Hepatic stellate cell (primary cell): ENCODE results near the gene PNPT1.
"Not testable (repeated sequence)": the region's sequence is repeated elsewhere in the genome, so short reads cannot be mapped to it uniquely, and the experiment has no call there.

Experiments used
- DNase-seq: peaks from one replicate; pipeline ENCODE4 v3.0.0; 2011; ENCODE audit warnings: low spot score

Gene PNPT1

DNA sequence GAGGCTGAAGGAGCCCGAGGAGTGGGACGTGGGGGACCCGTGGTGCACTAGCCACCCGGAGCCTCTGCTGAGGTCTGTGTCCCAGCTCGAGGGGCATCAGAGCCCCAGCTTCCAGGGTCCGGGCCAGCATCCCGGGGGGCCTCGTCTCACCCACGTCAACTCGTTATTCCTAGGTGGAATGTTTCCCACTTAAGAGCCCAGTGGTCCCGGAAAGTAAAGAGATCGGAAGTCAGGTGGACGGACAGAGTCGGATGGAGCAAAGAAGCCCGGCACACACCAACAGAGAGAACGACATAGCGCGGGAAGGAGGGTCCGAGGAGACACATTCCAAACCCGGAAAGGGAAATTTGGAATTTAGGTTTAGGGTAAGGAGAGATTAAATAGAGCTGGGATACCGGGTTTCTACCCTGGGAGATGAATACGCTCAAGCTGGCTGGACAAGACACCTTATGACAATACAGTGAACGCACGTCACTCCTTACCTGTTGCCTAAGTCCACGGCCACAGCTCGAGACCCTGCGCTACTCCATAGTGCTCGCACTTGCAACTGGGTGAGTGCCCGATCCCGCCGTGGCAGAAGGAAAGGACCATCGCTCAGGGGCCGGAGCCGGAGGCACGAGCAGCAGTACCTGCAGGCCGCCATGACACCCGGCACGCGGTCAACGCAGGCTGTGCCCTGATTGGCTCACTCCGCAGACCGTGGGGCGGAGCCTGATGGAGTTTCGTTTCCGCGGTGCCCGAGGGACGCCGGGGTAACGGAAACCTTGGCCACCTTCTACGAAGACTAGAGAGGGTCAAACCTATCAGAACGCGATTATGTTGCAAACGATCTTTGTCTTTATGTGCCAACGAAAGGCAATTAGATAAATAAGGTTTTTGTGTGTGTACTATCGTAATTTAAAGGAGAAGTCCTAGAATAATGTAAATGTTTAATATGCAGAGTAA, at the start of gene PNPT1:
Gene PNPT1, minus strand, starts transcription at position 664 of the 945 bp plus-strand sequence. Its CDS starts 21 bp downstream, at position 643.
- DNase-seq, result peak; percentile 99

GRCh38 chr2:55742996-55743395, 49.4 kb upstream of the PNPT1 start:
- no peak for DNase-seq

- not testable (repeated sequence) for DNase-seq
Observed at GRCh38 chr2:55736019-55736536, 42.4 kb upstream of the PNPT1 start.

DNA sequence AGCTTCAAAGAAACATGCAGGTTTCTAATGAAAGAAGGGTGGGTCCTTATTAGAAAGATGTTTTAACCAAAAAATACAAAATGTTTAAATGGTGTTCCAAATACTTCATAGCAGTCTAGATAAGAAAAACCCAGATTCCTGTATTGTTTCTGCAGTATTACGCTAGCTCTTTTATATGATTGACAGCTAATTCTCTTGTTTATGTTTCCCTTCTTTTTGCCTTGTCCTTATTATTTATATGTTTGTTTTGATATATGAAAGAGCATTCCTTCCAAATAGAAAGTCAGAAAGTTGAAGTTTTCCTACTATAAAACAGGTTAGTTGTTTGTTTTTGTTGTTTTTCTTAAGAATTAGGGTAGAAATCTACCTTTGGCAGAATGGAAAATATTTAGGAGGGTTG, 41.1 kb upstream of the PNPT1 start:
- no peak for DNase-seq

- DNase-seq, result no peak
Observed at GRCh38 chr2:55733335-55733734, 39.7 kb upstream of the PNPT1 start.

- DNase-seq, result no peak
Observed at GRCh38 chr2:55732854-55733253, 39.2 kb upstream of the PNPT1 start.

DNA sequence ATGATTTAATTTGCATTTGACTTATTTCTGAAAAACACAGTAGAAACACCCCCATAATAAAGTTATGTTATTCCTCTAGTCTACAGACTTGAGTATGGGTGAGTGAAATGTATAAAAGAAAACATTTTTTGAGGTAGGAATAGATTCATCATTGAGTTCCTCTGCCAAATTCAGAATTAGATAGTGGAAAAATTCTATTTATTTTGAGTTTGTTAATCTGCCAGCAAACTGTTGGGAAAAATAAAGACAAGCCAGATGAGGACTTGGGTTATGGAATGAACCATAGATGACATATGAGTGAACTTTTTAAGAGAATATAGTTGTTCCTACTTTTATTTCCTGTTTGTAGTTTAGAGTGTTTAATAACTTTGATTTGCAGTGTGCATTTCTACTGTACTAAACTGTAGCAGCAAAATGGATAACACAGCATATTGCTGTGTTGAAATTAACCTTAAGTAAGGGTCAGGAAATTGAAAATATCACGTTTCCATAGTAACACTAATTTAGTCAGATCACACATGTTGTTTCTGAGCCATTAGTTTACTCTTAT, 35.6 kb upstream of the PNPT1 start:
- DNase-seq, result no peak

DNA sequence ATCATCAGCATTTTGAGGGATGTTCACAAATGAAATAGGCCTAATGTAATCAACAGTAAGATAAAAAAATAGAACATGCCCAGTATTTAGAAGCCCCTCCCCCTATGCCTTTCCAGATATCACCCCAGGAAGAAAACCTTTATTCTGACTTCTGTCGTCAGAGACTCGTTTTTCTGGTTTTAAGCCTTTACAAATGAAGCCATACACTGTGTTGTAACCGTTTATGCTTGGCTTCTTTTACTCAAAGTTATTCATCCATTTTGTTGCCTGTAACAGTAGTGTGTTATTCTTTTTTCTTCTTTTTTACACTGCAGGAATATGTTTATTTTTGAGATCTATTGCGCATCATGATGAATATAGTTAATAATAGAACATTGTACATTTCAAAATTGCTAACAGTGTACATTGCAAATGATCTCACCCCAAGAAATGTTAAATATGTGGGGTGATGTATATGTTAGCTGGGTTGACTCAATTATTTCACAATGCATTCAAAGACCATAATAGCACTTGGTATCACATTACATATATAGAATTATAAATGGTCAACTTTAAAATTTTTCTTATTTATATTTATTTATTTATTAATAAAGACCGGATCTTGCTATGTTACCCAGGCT, 28.1 kb upstream of the PNPT1 start:
- no peak for DNase-seq

- no peak for DNase-seq
Observed at GRCh38 chr2:55720417-55720816, 26.8 kb upstream of the PNPT1 start.

DNA sequence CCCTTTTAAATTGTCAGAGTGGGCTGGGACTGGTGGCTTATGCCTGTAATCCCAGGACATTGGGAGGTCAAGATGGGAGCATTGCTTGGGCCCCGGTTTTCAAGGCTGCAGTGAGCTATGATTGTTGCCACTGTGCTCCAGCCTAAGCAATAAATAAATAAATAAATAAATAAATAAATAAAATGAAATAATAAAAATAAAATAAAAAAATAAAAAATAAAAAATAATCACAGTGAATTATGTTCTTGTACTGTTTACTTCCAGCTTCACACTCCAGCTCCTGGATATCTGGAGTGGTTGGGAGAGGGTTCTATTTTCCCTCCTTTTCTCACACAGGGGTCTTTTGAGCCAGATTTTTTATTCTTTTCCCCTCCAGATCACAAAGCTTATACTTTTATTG, 26.2 kb upstream of the PNPT1 start:
- no peak for DNase-seq

- DNase-seq, result peak; percentile 43
Observed at GRCh38 chr2:55718165-55719008, 24.7 kb upstream of the PNPT1 start.

DNA sequence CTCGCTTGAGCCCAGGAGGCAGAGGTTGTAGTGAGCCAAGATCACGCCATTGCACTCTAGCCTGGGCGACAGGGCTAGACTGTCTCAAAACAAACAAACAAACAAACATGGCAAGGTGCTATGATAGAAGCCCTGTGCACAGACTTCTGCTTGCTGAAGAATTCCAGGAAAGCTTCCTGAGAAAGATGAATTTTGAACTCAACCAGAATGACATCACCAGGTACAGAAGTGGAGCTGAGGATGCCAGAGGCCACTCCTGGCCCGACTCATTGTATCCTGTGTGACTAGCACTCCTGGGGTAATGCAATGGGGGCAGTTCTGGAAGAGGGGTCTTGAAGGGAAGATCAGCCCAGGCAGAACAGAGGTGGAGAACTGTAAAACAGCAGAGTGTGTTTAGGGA, 22.0 kb upstream of the PNPT1 start:
- DNase-seq, result no peak

- DNase-seq, result not testable (repeated sequence)
Observed at GRCh38 chr2:55715178-55715577, 21.5 kb upstream of the PNPT1 start.

DNA sequence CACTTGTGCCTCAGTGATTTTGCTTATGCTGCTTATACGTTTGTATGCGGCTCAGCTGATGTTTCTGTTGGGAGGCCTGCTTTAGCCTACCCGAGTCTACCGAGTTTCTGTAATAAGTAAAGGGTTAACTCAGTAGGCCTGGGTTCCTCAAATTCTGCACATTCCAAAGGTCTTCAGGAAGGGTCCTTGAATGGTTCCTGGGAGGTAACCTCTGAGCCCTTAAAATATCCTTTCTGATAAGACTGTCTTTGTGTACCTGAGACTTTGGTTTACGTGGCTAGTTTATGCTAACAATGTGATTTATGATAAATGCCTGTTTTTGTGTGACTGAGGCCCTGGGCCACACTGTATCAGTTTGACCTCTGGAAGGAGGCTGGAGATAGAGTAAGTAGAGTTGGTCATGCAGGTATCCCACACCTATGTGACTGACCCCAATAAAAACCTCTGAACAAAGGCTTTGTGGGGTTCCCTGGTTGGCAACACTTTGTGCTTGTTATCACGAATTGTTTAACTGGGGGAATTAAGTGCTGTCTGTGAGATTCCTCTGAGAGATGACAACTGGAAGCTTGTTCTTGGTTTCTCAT, 18.9 kb upstream of the PNPT1 start:
- no peak for DNase-seq

- no peak for DNase-seq
Observed at GRCh38 chr2:55710025-55710424, 16.4 kb upstream of the PNPT1 start.

- DNase-seq, result no peak
Observed at GRCh38 chr2:55707751-55708150, 14.1 kb upstream of the PNPT1 start.

DNA sequence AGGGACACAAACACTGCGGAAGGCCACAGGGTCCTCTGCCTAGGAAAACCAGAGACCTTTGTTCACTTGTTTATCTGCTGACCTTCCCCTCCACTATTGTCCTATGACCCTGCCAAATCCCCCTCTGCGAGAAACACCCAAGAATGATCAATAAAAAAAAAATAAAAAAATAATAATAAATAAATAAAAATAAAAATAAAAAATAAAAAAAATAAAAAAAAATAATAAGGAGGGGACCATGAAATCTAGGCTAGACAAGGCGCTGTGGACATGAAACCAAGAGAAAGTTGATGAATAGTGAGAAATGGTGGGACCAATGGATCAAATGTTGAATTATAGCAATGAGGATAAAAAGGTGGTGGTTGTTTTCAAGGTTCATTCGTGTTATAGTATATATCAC, 12.6 kb upstream of the PNPT1 start:
- DNase-seq, result not testable (repeated sequence)

DNA sequence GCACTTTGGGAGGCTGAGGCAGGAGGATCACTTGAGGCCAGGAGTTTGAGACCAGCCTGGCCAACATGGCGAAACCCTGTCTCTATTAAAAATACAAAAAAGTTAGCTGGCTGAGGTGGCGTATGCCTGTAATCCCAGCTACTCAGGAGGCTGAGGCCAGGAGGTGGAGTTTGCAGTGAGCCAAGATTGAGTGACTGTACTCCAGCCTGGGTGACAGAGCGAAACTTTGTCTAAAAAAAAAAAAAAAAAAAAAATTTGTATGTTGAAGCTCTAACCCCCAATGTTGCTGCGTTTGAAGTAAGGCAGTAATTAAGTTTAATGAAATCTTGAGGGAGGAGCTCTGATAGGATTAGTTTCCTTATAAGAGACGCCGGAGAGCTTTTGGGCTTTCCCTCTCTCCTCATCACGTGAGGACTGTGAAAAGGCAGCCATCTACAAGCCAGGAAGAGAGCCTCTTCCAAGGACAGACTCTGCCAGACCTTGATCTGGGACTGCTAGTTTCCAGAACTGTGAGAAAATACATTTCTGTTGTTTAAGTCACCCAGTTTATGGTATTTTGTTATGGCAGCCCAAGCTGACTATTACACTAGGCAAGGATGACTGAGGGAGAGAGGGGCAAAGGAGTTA, 11.5 kb upstream of the PNPT1 start:
- no peak for DNase-seq

GRCh38 chr2:55703350-55703749, 9.7 kb upstream of the PNPT1 start:
- DNase-seq, result no peak

DNA sequence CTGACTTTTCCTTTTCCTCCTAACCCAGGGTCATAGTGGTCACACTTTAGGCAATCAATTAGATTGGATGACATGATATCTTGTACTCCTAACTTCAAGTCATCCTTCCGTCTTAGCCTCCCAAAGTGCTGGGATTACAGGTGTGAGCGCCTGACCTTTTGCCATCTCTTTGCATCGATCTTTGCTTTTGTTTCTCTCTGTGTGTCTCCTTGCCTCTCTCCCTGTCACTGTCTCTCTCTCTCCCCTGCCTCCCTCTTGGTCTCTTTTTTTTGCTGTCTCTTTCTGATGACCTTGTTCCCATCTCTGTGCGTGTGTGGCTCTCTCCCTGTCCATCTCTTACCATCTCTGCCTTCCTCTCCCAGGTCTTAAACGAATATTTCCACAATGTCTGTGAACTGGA, 904 bp downstream of the PNPT1 start:
- not testable (repeated sequence) for DNase-seq

- DNase-seq, result no peak
Observed at GRCh38 chr2:55672630-55673029, 21.0 kb downstream of the PNPT1 start.
